GM12878 (cell line): ENCODE data around the gene WDHD1. TPM values are rescaled to one million over a fixed set of nuclear protein-coding genes. Genes with fewer than 3 reads are reported as not detected.

Experiments
- ATAC-seq: fragments of 200-7000 bp; cut with Tn5 transposase; 3 replicates; pipeline ENCODE4 v1.9.1; 2020; ENCODE audit warnings: mild to moderate bottlenecking, moderate library complexity
- BruUV-seq: library from RNA; stranded (reverse); fragments of 400-500 nt; replicated peaks from 2 replicates; lab custom pipeline; 2021; lab: Mats Ljungman, UMichigan
- CTCF ChIA-PET: fragments of 300-600 bp; sonication (Branson Sonifier 250); formaldehyde crosslinking; extraction: SDS; loops from one replicate; lab custom pipeline; 2021; ENCODE audit warnings: inconsistent platforms; lab: Yijun Ruan, JAX
- POLR2A ChIA-PET: fragments of 350-600 bp; formaldehyde crosslinking; extraction: SDS; loops from one replicate; lab custom pipeline; 2021; ENCODE audit warnings: inconsistent platforms; lab: Charles Lee
- RAD21 ChIA-PET: fragments of 300-600 bp; sonication (Branson Sonifier 250); formaldehyde crosslinking; loops from one replicate; lab custom pipeline; 2023; ENCODE audit warnings: antibody characterized with exemption; ENCODE audit not compliant: unreplicated experiment; lab: Charles Lee
- SMC1A ChIA-PET: fragments of 300-600 bp; sonication (Branson Sonifier 250); formaldehyde crosslinking; loops from one replicate; lab custom pipeline; 2023; ENCODE audit not compliant: unreplicated experiment, uncharacterized antibody; lab: Charles Lee
- DNase-seq: peaks from one replicate; pipeline ENCODE4 v3.0.0-alpha.2; 2011; ENCODE audit warnings: low read depth, low spot score
- FAIRE-seq: peaks from 3 replicates; lab custom pipeline; 2011; peaks lifted over from hg19 to GRCh38; lab: Jason Lieb, UNC
- H2AFZ ChIP-seq: 2 replicates; pipeline ENCODE4 v1.6.0; 2011; ENCODE audit warnings: low read depth, low read length, control low read depth; ENCODE audit not compliant: control insufficient read depth
- H3K27ac ChIP-seq: 2 replicates; pipeline ENCODE4 v1.5.1; 2011; ENCODE audit warnings: control low read depth; ENCODE audit not compliant: control insufficient read depth, insufficient read depth
- H3K27me3 ChIP-seq, 2 experiments: replicated peaks in 1 of 2; 2 replicates each; pipeline versions ENCODE4 v1.6.0 to v1.6.1; 2011; ENCODE audit warnings: low read length in 1 of 2; ENCODE audit not compliant: control insufficient read depth in 2 of 2, insufficient read depth in 2 of 2
- H3K36me3 ChIP-seq, 2 experiments: 2 replicates each; pipeline ENCODE4 v1.5.1; 2011; ENCODE audit warnings: low read length in 1 of 2; ENCODE audit not compliant: control insufficient read depth in 2 of 2, insufficient read depth in 2 of 2
- H3K4me1 ChIP-seq: 2 replicates; pipeline ENCODE4 v1.6.1; 2011; ENCODE audit warnings: mild to moderate bottlenecking, low read length, moderate library complexity, mixed read lengths; ENCODE audit not compliant: control insufficient read depth, insufficient read depth
- H3K4me2 ChIP-seq: 2 replicates; pipeline ENCODE4 v1.6.0; 2011; ENCODE audit warnings: control low read depth; ENCODE audit not compliant: control insufficient read depth, insufficient read depth
- H3K4me3 ChIP-seq: fragments of 200-600 bp; sonication (generic); 2 replicates; pipeline ENCODE4 v1.5.1; 2016
- H3K79me2 ChIP-seq: 2 replicates; pipeline ENCODE4 v1.6.0; 2011; ENCODE audit warnings: low read length; ENCODE audit not compliant: control insufficient read depth, insufficient read depth
- H3K9ac ChIP-seq: 2 replicates; pipeline ENCODE4 v1.8.0; 2011; ENCODE audit warnings: low read length, control low read depth, mixed read lengths; ENCODE audit not compliant: control insufficient read depth, insufficient read depth
- H3K9me3 ChIP-seq: replicated peaks from 3 replicates; pipeline ENCODE4 v1.5.1; 2011; ENCODE audit warnings: mild to moderate bottlenecking, low read length; ENCODE audit not compliant: control insufficient read depth, insufficient read depth
- H4K20me1 ChIP-seq: 2 replicates; pipeline ENCODE4 v1.6.0; 2011; ENCODE audit not compliant: control insufficient read depth, insufficient read depth
- CHD2 ChIP-seq: IDR thresholded peaks from 2 replicates; pipeline ENCODE4 v1.6.1; 2011; ENCODE audit warnings: low read depth, low read length, improper control_type of control experiment, borderline replicate concordance
- MTA3 ChIP-seq: IDR thresholded peaks from 2 replicates; pipeline ENCODE4 v1.6.1; 2012; ENCODE audit warnings: low read length, inconsistent platforms, borderline replicate concordance
- NR2C1 ChIP-seq: fragments of 450-650 bp; IDR thresholded peaks from 2 replicates; pipeline ENCODE4 v1.6.1; 2017; ENCODE audit warnings: antibody characterized with exemption, mild to moderate bottlenecking, moderate library complexity
- PKNOX1 ChIP-seq: fragments of 450-650 bp; IDR thresholded peaks from 2 replicates; pipeline ENCODE4 v1.6.1; 2016; ENCODE audit warnings: mild to moderate bottlenecking
- POLR2AphosphoS2 ChIP-seq: IDR thresholded peaks from 2 replicates; pipeline ENCODE4 v1.6.1; 2011; ENCODE audit warnings: low read depth, mild to moderate bottlenecking, low read length, improper control_type of control experiment, moderate library complexity
- SKIL ChIP-seq: fragments of 450-650 bp; IDR thresholded peaks from 2 replicates; pipeline ENCODE4 v1.6.1; 2017; ENCODE audit warnings: mild to moderate bottlenecking, low read depth, inconsistent platforms; ENCODE audit not compliant: poor library complexity, severe bottlenecking
- SRF ChIP-seq, 2 experiments: IDR thresholded peaks; 2 replicates each; pipeline ENCODE4 v1.6.1; 2011; ENCODE audit warnings: low read depth in 2 of 2, low read length in 2 of 2, mild to moderate bottlenecking in 1 of 2, moderate library complexity in 1 of 2
- STAT1 ChIP-seq: fragments of 450-650 bp; conservative IDR thresholded peaks from 2 replicates; pipeline ENCODE4 v1.6.1; 2014; ENCODE audit warnings: antibody characterized with exemption, mild to moderate bottlenecking
- WRNIP1 ChIP-seq: IDR thresholded peaks from 2 replicates; pipeline ENCODE4 v1.6.1; 2011; ENCODE audit warnings: low read depth, low read length, improper control_type of control experiment, borderline replicate concordance
- ZBTB33 ChIP-seq: fragments of 450-650 bp; IDR thresholded peaks from 2 replicates; pipeline ENCODE4 v1.6.1; 2017; ENCODE audit warnings: mild to moderate bottlenecking
- ZNF384 ChIP-seq: IDR thresholded peaks from 2 replicates; pipeline ENCODE4 v1.6.1; 2012; ENCODE audit warnings: low read depth, mild to moderate bottlenecking, low read length, improper control_type of control experiment, borderline replicate concordance
- ZSCAN29 ChIP-seq: fragments of 450-650 bp; IDR thresholded peaks from 2 replicates; pipeline ENCODE4 v1.6.1; 2017; ENCODE audit warnings: mild to moderate bottlenecking, moderate library complexity
- WGBS: methylation state at CpG from one replicate; pipeline ENCODE4 v1.1.6; 2016; ENCODE audit warnings: low lambda C conversion rate; ENCODE audit not compliant: insufficient replicate concordance, insufficient coverage; ENCODE audit errors: missing lambda C conversion rate; 5-methylcytosine and 5-hydroxymethylcytosine counted together
- in situ Hi-C: fragments of 300-500 bp; cut with MboI; formaldehyde crosslinking; loops from 9 replicates; pipeline ENCODE4 v1.14.3; 2018; ENCODE audit warnings: mixed read lengths
- intact Hi-C: fragments of 100-400 bp; cut with micrococcal nuclease; formaldehyde crosslinking; loops from one replicate; pipeline ENCODE4 v1.14.2; 2022; ENCODE audit not compliant: unreplicated experiment
- polyA plus RNA-seq, 11 experiments: library from polyadenylated mRNA; depleted of rRNA in 4 of 11; unstranded in 6 of 11; stranded (reverse) in 5 of 11; fragments of >200 nt; fragmentation: Nextera tagmentation in 4 of 11; fragmentation: Illumina TruSeq in 1 of 11; extraction: Ambion mirVana in 4 of 11; extraction: Trizol in 1 of 11; gene quantifications; 1 replicate in 1 of 11; 2 replicates in 10 of 11; pipeline versions ENCODE4 v1.2.1 to v1.2.3, GENCODE V29; 2011 to 2016; ENCODE audit warnings: inconsistent platforms in 2 of 11, missing spikeins in 2 of 11, low read depth in 1 of 11
- total RNA-seq, 4 experiments: library from RNA; depleted of rRNA in 3 of 4; stranded (reverse); fragments of >200 nt in 3 of 4; fragmentation: Illumina TruSeq in 1 of 4; extraction: Trizol in 1 of 4; gene quantifications; 2 replicates each; pipeline versions ENCODE4 v1.2.1 to v1.2.3, GENCODE V29; 2013 to 2021
- TF ChIP-seq, protein P1 (sequence below): IDR thresholded peaks from 2 replicates; pipeline ENCODE4 v1.6.1; 2012; ENCODE audit warnings: low read depth, low read length, improper control_type of control experiment
- TF ChIP-seq, protein P2 (sequence below): fragments of 150-350 bp; IDR thresholded peaks from 2 replicates; pipeline ENCODE4 v1.6.1; 2014; ENCODE audit warnings: mild to moderate bottlenecking, low read depth, low read length

The WDHD1 gene
- total and polyA plus RNA-seq, 10 of the 15 experiments (the other 5 are each of a cell fraction or from before 2014, with no cell fraction given) = 11.3 to 50.5 (median 32.6) TPM

DNA sequence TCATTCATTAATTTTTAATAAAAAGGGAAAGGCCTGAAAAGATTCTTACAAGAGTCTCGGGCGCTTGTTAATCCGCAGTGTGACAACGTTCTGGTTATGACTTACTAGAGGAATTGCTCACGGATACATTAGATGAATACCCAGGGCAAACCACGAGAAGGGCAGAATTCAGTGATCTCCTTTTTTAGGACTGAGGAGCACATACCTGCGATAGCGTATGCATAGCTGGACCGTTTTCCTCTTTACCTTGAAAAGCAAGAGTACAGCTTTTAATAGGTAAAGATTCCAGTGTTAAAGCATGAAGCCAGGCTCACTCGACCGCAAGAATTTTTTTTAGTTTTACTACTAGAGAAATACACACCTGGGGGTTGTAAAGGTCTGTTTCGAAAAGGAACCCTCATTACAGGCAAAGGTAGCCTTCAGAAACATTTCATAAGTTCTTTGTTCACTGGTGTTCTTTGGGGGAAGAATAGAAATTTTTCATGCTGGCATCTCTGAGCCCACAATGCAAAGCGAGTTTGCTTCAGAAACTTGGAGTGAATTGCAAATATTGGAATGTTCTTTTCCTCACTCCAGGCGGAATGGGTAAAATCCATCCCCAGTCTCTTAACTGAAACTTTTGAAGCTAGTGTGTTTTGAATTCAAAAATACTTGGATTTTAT lies 25.5 kb upstream of the WDHD1 start:
- Histone ChIP-seq H3K9ac (peak overlapping the region; percentile 99), H3K27ac (peak overlapping the region; percentile 99), H3K27me3 (no peaks in the 10 kb centered on the region), H2AFZ (no peak overlapping the region; the same call in 1 of the 2 replicates), H3K79me2 (peaks cover 59% of the 10 kb centered on the region), H3K4me1 (no peaks in the 10 kb centered on the region; the same call in 1 of the 2 replicates), H4K20me1 (no peaks in the 10 kb centered on the region), H3K4me3 (peak overlapping the region; percentile 82), H3K36me3 (peaks cover 0 to 5% of the 10 kb centered on the region in 2 experiments; a peak in 2 of 4 replicates), H3K9me3 (no peaks in the 10 kb centered on the region; the same call in 2 of the 3 replicates), H3K4me2 (peak overlapping the region; percentile 51)
- SMC1A ChIA-PET = interaction anchor here (0.9 to 5.8 kb wide), 23 partner anchors 9 to 150 kb away, joined by 3 to 98 read pairs (median 6); partner anchors contain the start of genes GCH1, SOCS4 and WDHD1
- in situ Hi-C loops = no loop called here
- 0% methylated on average over 14 of the region's 14 CpGs for WGBS
- FAIRE-seq (peak; percentile 77), ATAC-seq (peak; percentile 29), DNase-seq (no peak)
- CTCF ChIA-PET = interaction anchor here (1.0 to 3.4 kb wide), 28 partner anchors 7 to 302 kb away, joined by 3 to 44 read pairs (median 7); partner anchors contain the start of genes FBXO34, SOCS4 and WDHD1
- RAD21 ChIA-PET = interaction anchor here (0.5 to 3.6 kb wide), 15 partner anchors 14 to 171 kb away, joined by 3 to 49 read pairs (median 8); partner anchors contain the start of genes SOCS4 and WDHD1
- POLR2A ChIA-PET = interaction anchor here (0.5 to 3.1 kb wide), 15 partner anchors 11 to 140 kb away, joined by 3 to 48 read pairs (median 5); partner anchors contain the start of genes DLGAP5, SOCS4 and WDHD1
- intact Hi-C loops = loop anchor here (2.0 kb wide), 1 partner anchor 16 kb away; no protein-coding TSS in a partner anchor
- TSS peak; percentile 58 for BruUV-seq
- TF ChIP-seq, protein P1, sequence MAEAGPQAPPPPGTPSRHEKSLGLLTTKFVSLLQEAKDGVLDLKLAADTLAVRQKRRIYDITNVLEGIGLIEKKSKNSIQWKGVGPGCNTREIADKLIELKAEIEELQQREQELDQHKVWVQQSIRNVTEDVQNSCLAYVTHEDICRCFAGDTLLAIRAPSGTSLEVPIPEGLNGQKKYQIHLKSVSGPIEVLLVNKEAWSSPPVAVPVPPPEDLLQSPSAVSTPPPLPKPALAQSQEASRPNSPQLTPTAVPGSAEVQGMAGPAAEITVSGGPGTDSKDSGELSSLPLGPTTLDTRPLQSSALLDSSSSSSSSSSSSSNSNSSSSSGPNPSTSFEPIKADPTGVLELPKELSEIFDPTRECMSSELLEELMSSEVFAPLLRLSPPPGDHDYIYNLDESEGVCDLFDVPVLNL = no peak
- TF ChIP-seq MTA3 (no peak), WRNIP1 (peak; percentile 67; the same call in 1 of the 2 replicates), STAT1 (no peak), CHD2 (no peak), ZNF384 (no peak), ZSCAN29 (no peak), SRF (IDR thresholded peaks at IDR 0.05; ENCODE audit: low read depth in 2 of 2, low read length in 2 of 2) (no peak), SKIL (no peak), NR2C1 (no peak), POLR2AphosphoS2 (0 out of 2 replicates have a peak, but pooled peaks have one; percentile 48), ZBTB33 (no peak), PKNOX1 (no peak)
- TF ChIP-seq, protein P2, sequence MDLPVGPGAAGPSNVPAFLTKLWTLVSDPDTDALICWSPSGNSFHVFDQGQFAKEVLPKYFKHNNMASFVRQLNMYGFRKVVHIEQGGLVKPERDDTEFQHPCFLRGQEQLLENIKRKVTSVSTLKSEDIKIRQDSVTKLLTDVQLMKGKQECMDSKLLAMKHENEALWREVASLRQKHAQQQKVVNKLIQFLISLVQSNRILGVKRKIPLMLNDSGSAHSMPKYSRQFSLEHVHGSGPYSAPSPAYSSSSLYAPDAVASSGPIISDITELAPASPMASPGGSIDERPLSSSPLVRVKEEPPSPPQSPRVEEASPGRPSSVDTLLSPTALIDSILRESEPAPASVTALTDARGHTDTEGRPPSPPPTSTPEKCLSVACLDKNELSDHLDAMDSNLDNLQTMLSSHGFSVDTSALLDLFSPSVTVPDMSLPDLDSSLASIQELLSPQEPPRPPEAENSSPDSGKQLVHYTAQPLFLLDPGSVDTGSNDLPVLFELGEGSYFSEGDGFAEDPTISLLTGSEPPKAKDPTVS = no peak
